Jurkat, Clone E6-1 (cell line): ENCODE measurements around the gene IFNA21. TPM values are rescaled to one million over a fixed set of nuclear protein-coding genes. Genes with fewer than 3 reads are reported as not detected.
"Not testable (repeated sequence)": the region's sequence is repeated elsewhere in the genome, so short reads cannot be mapped to it uniquely, and the experiment has no call there.

Experiments
- DNase-seq: peaks from one replicate; pipeline ENCODE4 v3.0.0-alpha.2; 2011; ENCODE audit warnings: low read depth, low spot score
- H3K4me3 ChIP-seq: 2 replicates; pipeline ENCODE4 v1.5.1; 2011; ENCODE audit warnings: mild to moderate bottlenecking, low read length, control low read depth, moderate library complexity
- polyA plus RNA-seq: library from polyadenylated mRNA; unstranded; fragments of >200 nt; gene quantifications from one replicate; pipeline ENCODE4 v1.2.1, GENCODE V29; 2012; ENCODE audit warnings: missing spikeins; ENCODE audit not compliant: insufficient read length, insufficient read depth

The IFNA21 gene
- not detected for polyA plus RNA-seq

GRCh38 chr9:21166560-21166959, at the start of gene IFNA21:
Gene IFNA21, minus strand, starts transcription at chr9:21166660. Its CDS starts 48 bp downstream, at chr9:21166612.
- not testable (repeated sequence) for DNase-seq, H3K4me3 ChIP-seq

- not testable (repeated sequence) for DNase-seq, H3K4me3 ChIP-seq
These were observed 47.2 kb upstream of the IFNA21 start for GRCh38 chr9:21213411-21214326.

DNA sequence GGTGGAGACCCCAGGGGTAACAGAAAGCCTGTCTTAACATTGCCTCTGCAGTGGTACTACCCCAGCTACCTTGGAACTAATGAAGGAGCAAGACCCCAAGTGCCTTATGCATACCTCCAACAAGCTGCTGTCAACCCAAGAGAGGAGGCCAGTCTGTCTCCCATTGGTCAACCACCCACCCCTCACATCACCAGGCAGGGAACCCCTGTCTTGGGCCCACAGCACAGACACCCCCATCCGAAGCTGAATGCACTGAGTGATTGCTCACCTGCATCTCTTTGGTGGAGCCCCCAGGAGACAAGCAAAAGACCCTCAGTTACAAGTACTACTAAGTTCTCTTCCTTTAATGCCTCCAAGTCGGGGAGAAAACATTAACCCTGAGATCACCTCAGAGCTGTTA, 45.7 kb upstream of the IFNA21 start:
- DNase-seq: not testable (repeated sequence)

GRCh38 chr9:21210782-21211181, 44.3 kb upstream of the IFNA21 start:
- not testable (repeated sequence) for DNase-seq, H3K4me3 ChIP-seq

More for the DNA sequence above, 45.7 kb upstream of the IFNA21 start:
- not testable (repeated sequence) for H3K4me3 ChIP-seq

GRCh38 chr9:21210311-21210710, 43.9 kb upstream of the IFNA21 start:
- H3K4me3 ChIP-seq: no peak overlapping the region
- DNase-seq: no peak

- not testable (repeated sequence) for DNase-seq, H3K4me3 ChIP-seq
These were observed 40.6 kb upstream of the IFNA21 start, which contains the start of gene IFNA10 for GRCh38 chr9:21207043-21207442. Gene IFNA10, minus strand, starts transcription at chr9:21207143. Its CDS starts 46 bp downstream, at chr9:21207097.

- H3K4me3 ChIP-seq: no peak overlapping the region
- DNase-seq: no peak
These were observed 38.7 kb upstream of the IFNA21 start for GRCh38 chr9:21205204-21205603.

DNA sequence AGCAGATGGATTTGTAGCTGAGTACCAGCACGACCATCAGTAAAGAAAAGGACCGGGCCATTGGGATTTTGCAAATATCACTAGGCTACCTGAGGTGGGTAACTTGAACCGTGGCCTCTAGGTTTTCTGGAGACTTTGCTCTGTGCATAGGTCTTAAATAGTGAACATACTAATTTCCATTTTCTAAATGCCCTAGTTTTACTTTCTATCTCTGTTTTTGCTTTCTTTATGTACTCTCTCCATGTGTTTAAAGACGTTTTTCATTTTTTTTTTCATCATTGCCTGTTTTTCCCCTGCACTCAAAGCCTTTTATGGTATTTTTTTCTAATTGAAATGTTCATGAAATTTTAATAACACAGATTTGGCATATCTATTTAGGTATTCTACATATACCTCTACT, 35.6 kb upstream of the IFNA21 start, which contains the start of gene IFNA7:
IFNA7 (minus strand) TSS at position 101 of the 400 bp plus-strand sequence; CDS start at position 61, 40 bp downstream.
- DNase-seq, H3K4me3 ChIP-seq: not testable (repeated sequence)

DNA sequence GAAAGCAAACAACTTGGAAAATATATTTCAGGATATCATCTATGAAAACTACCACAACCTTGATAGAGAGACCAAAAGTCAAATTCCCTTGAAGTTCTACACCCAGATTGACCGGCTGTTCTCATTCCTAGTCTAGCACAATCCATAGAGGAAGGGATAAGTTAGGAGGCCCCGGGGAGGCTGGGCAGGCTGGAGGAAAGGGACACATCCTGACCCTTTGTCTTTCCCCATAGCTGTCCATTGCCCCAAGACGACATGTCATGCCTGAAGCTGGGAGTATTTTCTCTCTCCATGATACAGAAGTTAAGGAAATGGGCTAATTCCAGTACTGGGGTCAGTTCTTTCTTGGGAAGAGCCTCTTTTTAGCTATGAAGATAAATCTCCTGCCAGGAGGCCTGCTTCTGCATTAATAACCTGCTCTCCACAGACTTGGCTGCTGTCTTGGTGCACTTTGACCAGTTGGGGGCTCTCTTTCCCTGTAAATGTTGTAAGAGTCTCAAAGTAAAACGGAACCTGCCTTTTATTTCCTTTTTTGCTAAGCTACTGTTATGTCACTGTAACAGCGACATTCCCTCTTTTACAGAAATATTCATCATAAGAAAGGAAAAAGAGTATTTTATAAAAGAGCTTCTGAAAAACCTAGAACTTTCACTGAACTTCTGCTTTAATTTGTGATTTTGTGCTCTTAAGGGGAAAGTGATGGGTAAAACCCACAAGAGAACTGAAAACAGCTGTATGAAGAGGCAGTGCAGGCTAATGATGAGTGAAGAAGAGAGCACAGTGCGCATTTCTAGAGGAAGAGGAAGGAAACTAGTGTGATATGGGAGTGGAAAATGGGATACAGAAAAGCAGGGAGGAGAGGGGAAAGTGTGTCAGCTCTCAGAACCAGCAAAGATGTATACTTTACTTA, 28.7 kb upstream of the IFNA21 start:
- H3K4me3 ChIP-seq, DNase-seq: not testable (repeated sequence)

- not testable (repeated sequence) for DNase-seq
These were observed 21.0 kb upstream of the IFNA21 start, which contains the start of gene IFNA4 for GRCh38 chr9:21187487-21187886. Gene IFNA4, minus strand, starts transcription at chr9:21187587. Its CDS starts 56 bp downstream, at chr9:21187531.

DNA sequence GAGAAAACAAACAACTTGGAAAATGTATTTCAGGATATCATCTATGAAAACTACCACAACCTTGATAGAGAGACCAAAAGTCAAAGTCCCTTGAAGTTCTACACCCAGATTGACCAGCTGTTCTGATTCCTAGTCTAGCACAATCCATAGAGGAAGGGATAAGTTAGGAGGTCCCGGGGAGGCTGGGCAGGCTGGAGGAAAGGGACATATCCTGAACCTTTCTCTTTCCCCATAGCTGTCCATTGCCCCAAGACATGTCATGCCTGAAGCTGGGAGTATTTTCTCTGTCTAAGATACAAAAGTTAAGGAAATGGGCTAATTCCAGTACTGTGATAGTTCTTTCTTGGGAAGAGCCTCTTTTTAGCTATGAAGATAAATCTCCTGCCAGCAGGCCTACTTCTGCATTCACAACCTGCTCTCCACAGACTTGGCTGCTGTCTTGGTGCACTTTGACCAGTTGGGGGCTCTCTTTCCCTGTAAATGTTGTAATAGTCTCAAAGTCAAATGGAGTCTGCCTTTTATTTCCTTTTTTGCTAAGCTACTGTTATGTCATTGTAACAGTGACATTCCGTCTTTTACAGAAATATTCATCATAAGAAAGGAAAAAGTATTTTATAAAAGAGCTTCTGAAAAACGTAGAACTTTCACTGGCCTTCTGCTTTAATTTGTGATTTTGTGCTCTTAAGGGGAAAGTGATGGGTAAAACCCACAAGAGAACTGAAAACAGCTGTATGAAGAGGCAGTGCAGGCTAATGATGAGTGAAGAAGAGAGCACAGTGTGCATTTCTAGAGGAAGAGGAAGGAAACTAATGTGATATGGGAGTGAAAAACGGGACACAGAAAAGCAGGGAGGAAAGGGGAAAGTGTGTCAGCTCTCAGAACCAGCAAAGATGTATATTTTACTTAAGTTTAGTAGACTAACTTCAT, 16.6 kb upstream of the IFNA21 start:
- not testable (repeated sequence) for DNase-seq

More at GRCh38 chr9:21187487-21187886, 21.0 kb upstream of the IFNA21 start, which contains the start of gene IFNA4:
- H3K4me3 ChIP-seq: not testable (repeated sequence)

GRCh38 chr9:21174671-21175070, 8.2 kb upstream of the IFNA21 start:
- DNase-seq: no peak
- H3K4me3 ChIP-seq: no peak overlapping the region

More for the DNA sequence above, 16.6 kb upstream of the IFNA21 start:
- H3K4me3 ChIP-seq: not testable (repeated sequence)

DNA sequence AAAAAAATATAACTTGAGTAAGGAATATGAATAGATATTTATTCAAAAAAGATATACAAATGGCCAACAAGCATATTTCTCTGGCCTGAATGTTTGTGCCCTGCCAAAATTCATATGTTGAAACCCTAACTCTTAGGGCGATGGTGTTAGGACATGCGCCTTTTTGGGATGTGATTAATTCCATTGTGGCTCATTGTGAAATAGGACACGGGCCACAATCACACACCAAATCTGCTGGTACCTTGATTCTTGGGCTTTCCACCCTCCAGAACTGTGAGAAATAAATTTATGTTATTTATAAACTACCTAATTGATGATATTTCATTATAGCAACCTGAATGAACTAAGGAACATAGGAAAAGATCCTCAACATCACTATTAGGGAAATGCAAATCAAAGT, 5.7 kb upstream of the IFNA21 start:
- DNase-seq: no peak
- no peak overlapping the region for H3K4me3 ChIP-seq

- no peak overlapping the region for H3K4me3 ChIP-seq
- DNase-seq: no peak
These were observed 4.9 kb upstream of the IFNA21 start for GRCh38 chr9:21171351-21171750.

GRCh38 chr9:21165516-21165915, 944 bp downstream of the IFNA21 start:
- no peak overlapping the region for H3K4me3 ChIP-seq
- DNase-seq: no peak

DNA sequence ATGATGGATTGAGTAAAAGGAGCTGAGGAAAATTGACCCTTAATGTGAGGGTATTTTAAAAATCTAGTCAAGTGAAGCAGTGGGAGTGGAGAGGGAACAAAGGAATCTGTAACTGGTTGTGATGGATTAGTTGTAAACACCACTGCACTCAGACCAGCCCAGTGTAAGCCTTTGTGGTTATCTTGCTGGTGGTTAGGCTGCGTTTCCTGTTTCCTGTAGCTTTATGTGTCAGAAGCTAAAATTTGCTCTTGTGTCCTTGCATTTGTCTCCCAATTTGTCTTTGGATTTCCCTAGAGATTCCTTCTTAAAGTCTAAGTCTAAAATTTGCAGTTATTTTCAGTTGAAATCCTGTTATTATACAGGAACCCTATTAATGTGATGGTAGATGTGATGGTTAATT, 6.3 kb downstream of the IFNA21 start:
- DNase-seq: no peak
- no peak overlapping the region for H3K4me3 ChIP-seq

DNA sequence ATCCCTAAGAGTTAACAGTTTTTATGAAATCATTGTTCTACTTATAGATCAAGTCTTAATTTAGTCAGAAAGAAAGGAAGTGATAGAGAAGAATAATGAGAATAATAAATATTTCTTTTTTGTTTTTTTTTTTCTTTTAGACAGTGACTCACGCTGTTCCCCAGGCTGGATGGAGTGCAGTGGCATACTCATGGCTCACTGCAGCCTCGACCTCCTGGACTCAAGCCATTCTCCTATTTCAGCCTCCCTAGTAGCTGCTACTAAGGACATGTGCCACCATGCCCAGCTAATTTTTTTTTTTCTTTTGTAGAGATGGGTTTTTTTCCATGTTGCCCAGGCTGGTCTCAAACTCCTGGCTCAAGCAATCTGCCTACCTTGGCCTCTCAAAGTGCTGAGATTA, 11.0 kb downstream of the IFNA21 start:
- no peak overlapping the region for H3K4me3 ChIP-seq
- no peak for DNase-seq

DNA sequence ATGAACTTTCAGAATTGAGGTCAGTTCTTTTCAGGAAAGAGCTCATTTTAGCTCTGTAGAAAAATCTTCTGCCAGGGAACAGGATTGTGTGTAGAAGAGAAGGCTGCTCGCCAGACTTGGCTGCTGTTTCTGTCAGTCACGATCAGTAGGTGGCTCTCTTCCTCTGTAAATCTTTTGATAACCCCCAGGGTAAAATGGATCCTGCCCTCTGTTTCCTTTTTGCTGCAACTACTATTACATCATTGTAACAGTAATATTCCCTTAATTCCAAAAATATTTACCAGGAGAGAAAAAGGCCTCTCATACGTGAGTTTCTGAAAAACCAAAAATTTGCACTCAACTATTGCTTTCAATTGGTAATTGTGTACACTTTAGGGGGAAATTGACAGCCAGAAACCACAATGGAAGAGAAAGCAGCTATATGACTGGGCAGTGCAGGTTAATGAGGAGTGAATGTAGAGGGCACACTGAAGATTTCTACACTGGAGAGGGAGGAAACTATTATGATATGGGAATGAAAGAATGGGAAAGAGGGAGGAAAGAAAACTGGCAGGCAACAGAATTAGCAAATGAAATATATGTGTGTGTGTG, 12.3 kb downstream of the IFNA21 start:
- no peak overlapping the region for H3K4me3 ChIP-seq
- DNase-seq: no peak
